Gastroesophageal sphincter (tissue), 4 donors: ENCODE measurements around the gene BIRC2. TPM values are rescaled to one million over a fixed set of nuclear protein-coding genes. Genes with fewer than 3 reads are reported as not detected.

Source experiments
- ATAC-seq: fragments of 150-250 bp; one replicate; pipeline ENCODE4 v1.9.1; 2016; ENCODE audit warnings: mild to moderate bottlenecking, moderate library complexity
- H3K27ac ChIP-seq, 4 donors: fragments of 200-600 bp; sonication (generic) in 3 of 4; 1 replicate in 3 of 4; 2 replicates in 1 of 4; pipeline ENCODE4 v1.5.1; 2016 to 2019
- H3K27me3 ChIP-seq: fragments of 200-600 bp; sonication (generic); one replicate; pipeline ENCODE4 v1.5.1; 2019
- H3K36me3 ChIP-seq, 2 donors: fragments of 200-600 bp; sonication (generic); one replicate each; pipeline ENCODE4 v1.5.1; 2019; ENCODE audit warnings: control low read depth in 1 of 2
- H3K4me1 ChIP-seq, 3 donors: fragments of 200-600 bp; sonication (generic); 1 replicate in 2 of 3; 2 replicates in 1 of 3; pipeline ENCODE4 v1.5.1; 2016 to 2019; ENCODE audit warnings: control low read depth in 2 of 3
- H3K4me3 ChIP-seq, 2 donors: fragments of 200-600 bp; sonication (generic); one replicate each; pipeline ENCODE4 v1.5.1; 2019; ENCODE audit warnings: mild to moderate bottlenecking in 1 of 2, moderate library complexity in 1 of 2
- H3K9me3 ChIP-seq, 3 donors: fragments of 200-600 bp; sonication (generic); one replicate each; pipeline ENCODE4 v1.5.1; 2017 to 2019; ENCODE audit warnings: control low read depth in 2 of 3
- CTCF ChIP-seq, 4 experiments: fragments of 200-600 bp in 2 of 4; fragments of 450-650 bp in 2 of 4; sonication (generic) in 1 of 4; IDR thresholded peaks; one replicate each; pipeline ENCODE4 v1.5.1; 2017 to 2019; ENCODE audit warnings: antibody characterized with exemption in 4 of 4, mild to moderate bottlenecking in 2 of 4, moderate library complexity in 2 of 4
- EP300 ChIP-seq: sonication (generic); formaldehyde crosslinking; IDR thresholded peaks from one replicate; pipeline ENCODE4 v1.6.1; 2017; ENCODE audit warnings: antibody characterized with exemption, mild to moderate bottlenecking
- POLR2A ChIP-seq, 2 donors: fragments of 450-650 bp; IDR thresholded peaks; one replicate each; pipeline ENCODE4 v1.6.1; 2017; ENCODE audit warnings: antibody characterized with exemption in 2 of 2, mild to moderate bottlenecking in 2 of 2, moderate library complexity in 1 of 2
- POLR2AphosphoS5 ChIP-seq: sonication (generic); formaldehyde crosslinking; IDR thresholded peaks from one replicate; pipeline ENCODE4 v1.6.1; 2017; ENCODE audit warnings: antibody characterized with exemption
- WGBS, 2 donors: methylation state at CpG; one replicate each; pipeline ENCODE4 v1.1.5; 2018; ENCODE audit warnings: low coverage in 1 of 2; 5-methylcytosine and 5-hydroxymethylcytosine counted together
- total RNA-seq, 4 donors: library from RNA; depleted of rRNA; stranded (reverse); fragments of >200 nt; gene quantifications; one replicate each; pipeline ENCODE4 v1.1.0, GENCODE V29; 2016

BIRC2 gene
- total RNA-seq, 4 donors from 2014 or later, result 22.4 to 58.2 (median 34.0) TPM

- no peak for ATAC-seq
- peaks cover 0 to 65% of the 10 kb centered on the region in 2 donors for H3K36me3 ChIP-seq
- no peaks in the 10 kb centered on the region for H3K27me3 ChIP-seq
Observed at GRCh38 chr11:102402548-102402947, 55.5 kb downstream of the BIRC2 start.

GRCh38 chr11:102405501-102405900 is 58.5 kb downstream of the BIRC2 start:
- H3K36me3 ChIP-seq, result peaks cover 0 to 44% of the 10 kb centered on the region in 2 donors

More at GRCh38 chr11:102402548-102402947, 55.5 kb downstream of the BIRC2 start:
- Histone ChIP-seq H3K27ac (no peak overlapping the region), H3K4me1 (peaks cover 0 to 13% (median 0%) of the 10 kb centered on the region in 3 donors), H3K9me3 (no peaks in the 10 kb centered on the region), H3K4me3 (no peak overlapping the region)
- TF ChIP-seq POLR2AphosphoS5 (no peak), EP300 (no peak), CTCF (IDR thresholded peaks at IDR 0.05) (no peak), POLR2A (IDR thresholded peaks at IDR 0.05) (no peak)

GRCh38 chr11:102406099-102406498 is 59.1 kb downstream of the BIRC2 start:
- no peak for TF ChIP-seq POLR2AphosphoS5
- TF ChIP-seq CTCF (IDR thresholded peaks at IDR 0.05), result no peak
- TF ChIP-seq EP300, result no peak
- no peak for TF ChIP-seq POLR2A (IDR thresholded peaks at IDR 0.05)
- H3K27me3 ChIP-seq, result no peaks in the 10 kb centered on the region
- peaks cover 0 to 30% (median 0%) of the 10 kb centered on the region in 3 donors for H3K4me1 ChIP-seq
- H3K4me3 ChIP-seq, result no peak overlapping the region
- no peak overlapping the region for H3K27ac ChIP-seq
- H3K36me3 ChIP-seq, result peaks cover 0 to 38% of the 10 kb centered on the region in 2 donors
- H3K9me3 ChIP-seq, result no peaks in the 10 kb centered on the region
- 100% methylated on average over 1 of the region's 2 CpGs; no CpG with 5 or more reads in 1 of the 2 donors for WGBS, 2 donors
- no peak for ATAC-seq

More at GRCh38 chr11:102405501-102405900, 58.5 kb downstream of the BIRC2 start:
- Histone ChIP-seq H3K27me3 (no peaks in the 10 kb centered on the region), H3K4me3 (no peak overlapping the region), H3K27ac (no peak overlapping the region), H3K9me3 (no peaks in the 10 kb centered on the region), H3K4me1 (peaks cover 0 to 26% (median 0%) of the 10 kb centered on the region in 3 donors)
- TF ChIP-seq POLR2AphosphoS5, result no peak
- TF ChIP-seq CTCF (IDR thresholded peaks at IDR 0.05), result no peak
- TF ChIP-seq POLR2A (IDR thresholded peaks at IDR 0.05), result no peak
- no peak for TF ChIP-seq EP300
- 82 to 87% methylated on average over 5 of the region's 5 CpGs for WGBS, 2 donors
- ATAC-seq, result no peak

- ATAC-seq, result no peak
- Histone ChIP-seq H3K27me3 (no peaks in the 10 kb centered on the region), H3K36me3 (peaks cover 0 to 25% of the 10 kb centered on the region in 2 donors), H3K9me3 (no peaks in the 10 kb centered on the region), H3K4me1 (peaks cover 0 to 30% (median 0%) of the 10 kb centered on the region in 3 donors), H3K27ac (no peak overlapping the region), H3K4me3 (no peak overlapping the region)
- no peak for TF ChIP-seq CTCF (IDR thresholded peaks at IDR 0.05)
- TF ChIP-seq EP300, result no peak
- no peak for TF ChIP-seq POLR2A (IDR thresholded peaks at IDR 0.05)
- no peak for TF ChIP-seq POLR2AphosphoS5
- 62 to 66% methylated on average over 3 of the region's 3 CpGs for WGBS, 2 donors
Observed at GRCh38 chr11:102407901-102408300, 60.9 kb downstream of the BIRC2 start.

- TF ChIP-seq CTCF (IDR thresholded peaks at IDR 0.05), result no peak
- TF ChIP-seq POLR2A (IDR thresholded peaks at IDR 0.05), result no peak
- no peak for TF ChIP-seq EP300
- TF ChIP-seq POLR2AphosphoS5, result no peak
- H3K27me3 ChIP-seq, result no peaks in the 10 kb centered on the region
- H3K4me3 ChIP-seq, result no peak overlapping the region
- no peaks in the 10 kb centered on the region for H3K9me3 ChIP-seq
- no peak overlapping the region for H3K27ac ChIP-seq
- ATAC-seq, result no peak
- peaks cover 0 to 21% of the 10 kb centered on the region in 2 donors for H3K36me3 ChIP-seq
- 83% methylated on average over 1 of the region's 1 CpG for WGBS, 2 donors
- H3K4me1 ChIP-seq, result peaks cover 0 to 30% (median 0%) of the 10 kb centered on the region in 3 donors
Observed at GRCh38 chr11:102408339-102408738, 61.3 kb downstream of the BIRC2 start.
